Fibroblast of lung (primary cell): ENCODE results near the gene DNAH8.

Source experiments
- EZH2 ChIP-seq: IDR thresholded peaks from 2 replicates; pipeline ENCODE4 v1.5.1; 2012; ENCODE audit warnings: low read length, control low read depth, mild to moderate bottlenecking; ENCODE audit errors: missing control alignments
- TF ChIP-seq, protein P1 (sequence below), 2 donors: IDR thresholded peaks in 1 of 2; conservative IDR thresholded peaks in 1 of 2; 1 replicate in 1 of 2; 2 replicates in 1 of 2; pipeline ENCODE4 v1.5.1; 2011 to 2012; ENCODE audit warnings: low read length in 2 of 2, control low read depth in 1 of 2, inconsistent platforms in 1 of 2, low read depth in 1 of 2, mild to moderate bottlenecking in 1 of 2

DNA sequence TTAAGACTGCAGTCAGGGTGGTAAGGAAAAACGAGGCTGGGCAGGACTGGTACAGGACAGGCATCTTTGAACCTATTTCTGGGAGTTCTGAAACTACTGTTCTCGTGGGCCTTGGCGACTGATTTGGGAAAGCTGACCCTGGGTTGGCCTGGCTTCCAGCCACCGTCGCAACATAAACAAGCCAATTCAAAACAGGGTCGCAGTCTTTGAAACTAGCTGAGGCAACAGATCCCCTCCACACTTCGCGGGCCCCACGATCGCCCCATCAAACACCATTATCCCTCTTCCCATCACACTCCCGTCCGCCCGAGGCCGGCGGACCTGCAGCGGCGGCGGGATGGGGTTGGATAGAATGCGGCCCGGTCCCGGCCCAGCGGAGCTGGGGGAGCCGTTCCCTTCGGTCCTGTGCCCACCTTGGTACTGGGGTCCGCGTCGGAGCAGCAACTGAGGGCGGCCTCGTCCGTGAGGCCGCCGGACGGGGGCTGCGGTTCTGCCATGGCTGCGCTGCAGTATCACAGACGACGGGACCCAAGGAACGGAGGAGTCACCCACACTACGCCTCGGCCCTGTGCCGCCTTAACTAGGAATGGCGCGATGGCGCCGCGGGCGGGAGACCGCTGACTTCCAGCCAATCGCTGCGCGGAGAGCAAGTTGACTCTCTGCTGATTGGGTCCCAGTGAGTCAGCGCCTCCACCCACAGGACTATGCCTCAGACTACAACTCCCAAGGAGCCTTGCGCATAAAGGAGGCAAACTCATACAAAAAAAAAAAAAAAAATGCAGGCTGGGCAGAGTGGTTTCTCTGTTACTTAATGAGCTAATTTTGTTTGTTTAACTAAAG lies 12.3 kb upstream of the DNAH8 start, which contains the start of gene GLO1:
- TF ChIP-seq, protein P1, sequence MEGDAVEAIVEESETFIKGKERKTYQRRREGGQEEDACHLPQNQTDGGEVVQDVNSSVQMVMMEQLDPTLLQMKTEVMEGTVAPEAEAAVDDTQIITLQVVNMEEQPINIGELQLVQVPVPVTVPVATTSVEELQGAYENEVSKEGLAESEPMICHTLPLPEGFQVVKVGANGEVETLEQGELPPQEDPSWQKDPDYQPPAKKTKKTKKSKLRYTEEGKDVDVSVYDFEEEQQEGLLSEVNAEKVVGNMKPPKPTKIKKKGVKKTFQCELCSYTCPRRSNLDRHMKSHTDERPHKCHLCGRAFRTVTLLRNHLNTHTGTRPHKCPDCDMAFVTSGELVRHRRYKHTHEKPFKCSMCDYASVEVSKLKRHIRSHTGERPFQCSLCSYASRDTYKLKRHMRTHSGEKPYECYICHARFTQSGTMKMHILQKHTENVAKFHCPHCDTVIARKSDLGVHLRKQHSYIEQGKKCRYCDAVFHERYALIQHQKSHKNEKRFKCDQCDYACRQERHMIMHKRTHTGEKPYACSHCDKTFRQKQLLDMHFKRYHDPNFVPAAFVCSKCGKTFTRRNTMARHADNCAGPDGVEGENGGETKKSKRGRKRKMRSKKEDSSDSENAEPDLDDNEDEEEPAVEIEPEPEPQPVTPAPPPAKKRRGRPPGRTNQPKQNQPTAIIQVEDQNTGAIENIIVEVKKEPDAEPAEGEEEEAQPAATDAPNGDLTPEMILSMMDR (conservative IDR thresholded peaks at IDR 0.05 in 1 of 2, IDR thresholded peaks at IDR 0.05 in 1 of 2; ENCODE audit: low read depth in 1 of 2, low read length in 2 of 2), result no peak
- no peak for TF ChIP-seq EZH2
